NCI-H345 (cell line): ENCODE measurements around the gene SOX13.
A peak's percentile ranks its signal among the peaks of the same experiment; 100 is the strongest.
"Not testable (repeated sequence)": the region's sequence is repeated elsewhere in the genome, so short reads cannot be mapped to it uniquely, and the experiment has no call there.

Experiments used
- DNase-seq: peaks from one replicate; lab custom pipeline; 2025; lab: John Stamatoyannopoulos, UW

SOX13 gene

GRCh38 chr1:204072931-204073836, at the start of gene SOX13:
Gene SOX13 (plus strand): TSS chr1:204073115. CDS start chr1:204112916, 39,801 bp downstream.
- DNase-seq = peak; percentile 82

DNA sequence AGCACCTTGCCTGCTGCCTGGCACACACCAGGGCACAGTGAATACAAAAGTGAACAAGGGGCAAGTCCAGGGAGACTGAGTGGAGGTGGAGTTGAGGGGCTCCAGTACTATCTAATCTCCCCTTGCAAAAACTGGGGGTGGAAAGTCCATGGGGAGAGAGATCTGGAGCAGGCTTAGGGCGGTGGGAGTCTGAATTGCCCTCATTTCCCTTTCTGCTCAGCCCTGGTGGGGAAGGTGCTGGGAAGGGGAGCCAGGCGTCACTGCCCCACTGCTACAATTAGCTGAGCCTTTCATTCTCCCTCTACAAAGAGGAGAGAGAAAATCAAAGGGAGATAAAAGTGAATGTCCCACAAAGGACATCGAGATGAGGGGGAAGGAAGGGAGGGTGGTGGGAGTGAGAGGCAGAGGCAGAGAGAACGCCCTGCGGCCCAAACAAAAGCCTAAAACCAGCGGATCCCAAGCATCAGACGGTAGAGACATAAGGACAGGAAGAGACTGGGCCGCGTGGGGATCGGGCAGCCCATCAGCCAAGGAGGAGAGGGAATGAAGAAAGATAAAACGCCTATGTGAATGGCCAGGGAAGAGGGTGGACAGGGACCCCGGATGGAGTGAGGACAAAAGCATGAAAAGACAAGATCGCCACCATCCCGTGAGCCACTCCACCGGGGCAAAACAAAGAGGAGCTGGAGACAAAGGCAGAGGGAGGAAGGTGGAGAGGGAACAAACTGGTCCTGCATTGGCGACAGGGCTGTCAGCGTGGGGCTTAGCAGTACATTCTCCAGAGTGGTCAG, 46.8 kb upstream of the SOX13 start:
- no peak for DNase-seq

- no peak for DNase-seq
These were observed 45.5 kb upstream of the SOX13 start for GRCh38 chr1:204027446-204027845.

GRCh38 chr1:204029016-204029415, 43.9 kb upstream of the SOX13 start:
- DNase-seq = no peak

GRCh38 chr1:204031098-204031710, 41.7 kb upstream of the SOX13 start:
- DNase-seq = no peak

GRCh38 chr1:204032642-204033235, 40.2 kb upstream of the SOX13 start:
- peak; percentile 6 for DNase-seq

- DNase-seq = no peak
These were observed 39.6 kb upstream of the SOX13 start for GRCh38 chr1:204033306-204033705.

DNA sequence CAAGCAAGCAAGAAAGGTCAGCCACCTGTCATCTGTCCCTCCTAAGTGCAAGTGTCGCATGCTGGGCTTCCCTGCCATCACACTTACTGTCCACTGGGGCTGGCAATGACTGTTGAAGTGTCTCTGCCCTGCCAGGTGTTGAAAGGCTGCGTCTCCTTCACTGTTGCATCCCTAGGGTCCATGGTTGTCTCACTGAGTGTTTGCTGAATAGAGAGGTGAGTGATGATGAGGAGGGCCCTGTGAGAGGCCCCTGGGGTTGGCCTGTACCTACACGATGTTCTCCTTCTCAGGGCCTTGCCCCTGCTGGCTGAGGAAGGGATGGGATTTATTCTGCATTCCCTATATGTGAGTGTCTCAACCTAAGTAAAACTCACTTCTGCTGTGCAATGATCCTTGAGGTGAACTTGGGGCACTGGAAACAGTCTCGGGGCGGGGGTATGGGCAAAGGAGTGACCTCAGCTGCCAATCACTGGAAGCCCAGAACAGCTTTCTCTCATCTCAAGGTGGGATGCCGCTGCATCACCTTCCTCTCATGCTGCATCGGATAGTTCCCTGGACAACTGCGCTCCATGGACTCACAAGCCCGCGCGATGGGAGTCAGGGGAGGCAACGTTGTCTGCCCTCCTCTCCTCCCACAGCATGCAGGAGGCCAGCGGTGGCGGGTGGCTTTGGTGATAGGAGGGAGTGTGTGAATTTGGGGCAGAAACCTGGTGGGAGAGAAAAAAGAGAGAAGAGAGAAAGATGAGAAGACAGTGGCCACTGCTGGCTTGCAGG, 35.8 kb upstream of the SOX13 start:
- DNase-seq = no peak

- no peak for DNase-seq
These were observed 31.6 kb upstream of the SOX13 start for GRCh38 chr1:204041232-204041767.

GRCh38 chr1:204041803-204042505, 31.0 kb upstream of the SOX13 start:
- DNase-seq = no peak

DNA sequence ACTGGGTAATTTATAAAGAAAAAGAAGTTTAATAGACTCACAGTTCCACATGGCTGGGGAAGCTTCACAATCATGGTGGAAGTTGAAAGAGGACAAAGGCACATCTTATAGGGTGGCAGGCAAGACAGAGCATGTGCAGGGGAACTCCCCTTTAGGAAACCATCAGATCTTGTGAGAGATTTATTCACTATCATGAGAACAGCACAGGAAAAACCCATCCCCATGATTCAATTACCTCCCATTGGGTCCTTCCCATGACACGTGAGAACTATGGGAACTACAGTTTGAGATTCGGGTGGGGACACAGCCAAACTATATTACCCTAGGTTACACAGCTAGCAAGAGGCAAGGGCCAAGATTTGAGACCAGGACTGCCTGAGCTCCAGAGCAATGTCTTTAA, 30.4 kb upstream of the SOX13 start:
- no peak for DNase-seq

- no peak for DNase-seq
These were observed 29.2 kb upstream of the SOX13 start for GRCh38 chr1:204043680-204044079.

DNA sequence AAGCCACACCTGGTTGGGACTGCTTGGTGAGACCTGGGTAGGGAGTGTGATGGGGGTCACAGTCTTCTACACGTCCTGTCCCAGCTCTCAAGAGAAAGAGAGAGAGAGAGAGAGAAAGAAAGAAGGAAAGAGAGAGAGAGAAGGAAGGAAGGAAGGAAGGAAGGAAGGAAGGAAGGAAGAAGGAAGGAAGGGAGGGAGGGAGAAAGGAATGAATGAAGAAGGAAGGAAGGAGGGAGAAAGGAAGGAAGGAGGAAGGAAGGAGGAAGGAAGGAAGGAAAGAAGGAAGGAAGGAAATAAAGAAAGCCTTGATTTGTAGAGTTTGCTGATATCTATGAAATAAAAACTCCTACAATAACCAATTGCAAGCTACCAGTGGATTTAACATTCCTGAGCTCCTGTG, 28.5 kb upstream of the SOX13 start:
- DNase-seq = no peak

DNA sequence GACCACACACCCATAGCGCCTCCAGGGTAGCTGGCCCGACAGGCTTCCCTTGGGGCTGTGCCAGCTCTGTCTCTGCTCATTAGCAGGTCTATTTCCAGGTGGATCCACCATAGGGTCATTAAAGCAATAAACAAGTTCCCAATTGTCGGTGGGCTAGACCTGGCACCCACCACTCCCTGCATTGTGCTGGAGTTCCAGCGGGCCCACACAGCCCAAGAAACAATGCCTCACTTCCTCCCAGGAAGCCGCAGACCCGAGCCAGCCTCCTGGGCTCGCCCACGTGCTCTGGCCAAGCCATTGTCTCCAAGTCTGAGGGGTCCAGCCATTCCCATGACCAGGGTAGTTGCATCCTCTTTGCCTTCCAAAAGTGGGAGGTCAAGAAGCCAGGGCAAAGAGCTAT, 27.5 kb upstream of the SOX13 start:
- no peak for DNase-seq

- DNase-seq = no peak
These were observed 26.6 kb upstream of the SOX13 start for GRCh38 chr1:204046346-204046745.

- not testable (repeated sequence) for DNase-seq
These were observed 24.1 kb upstream of the SOX13 start for GRCh38 chr1:204048796-204049195.

DNA sequence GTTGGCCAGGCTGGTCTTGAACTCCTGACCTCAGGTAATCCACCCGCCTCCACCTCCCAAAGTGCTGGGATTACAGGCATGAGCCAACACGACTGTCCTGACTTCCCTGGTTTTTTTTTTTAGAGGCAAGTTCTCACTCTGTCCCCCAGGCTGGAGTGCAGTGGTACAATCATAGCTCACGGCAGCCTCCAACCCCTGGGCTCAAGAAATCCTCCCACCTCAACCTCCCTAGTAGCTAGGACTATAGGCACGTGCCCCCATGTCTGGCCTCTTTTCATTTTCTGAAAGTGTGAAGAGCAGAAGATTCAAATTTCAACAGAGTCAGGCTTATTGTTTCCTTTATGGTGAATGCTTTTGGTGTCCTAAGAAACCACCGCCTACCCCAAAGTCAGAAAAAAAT, 21.7 kb upstream of the SOX13 start:
- DNase-seq = no peak

GRCh38 chr1:204051718-204052117, 21.2 kb upstream of the SOX13 start:
- no peak for DNase-seq

GRCh38 chr1:204053893-204054292, 19.0 kb upstream of the SOX13 start:
- no peak for DNase-seq

DNA sequence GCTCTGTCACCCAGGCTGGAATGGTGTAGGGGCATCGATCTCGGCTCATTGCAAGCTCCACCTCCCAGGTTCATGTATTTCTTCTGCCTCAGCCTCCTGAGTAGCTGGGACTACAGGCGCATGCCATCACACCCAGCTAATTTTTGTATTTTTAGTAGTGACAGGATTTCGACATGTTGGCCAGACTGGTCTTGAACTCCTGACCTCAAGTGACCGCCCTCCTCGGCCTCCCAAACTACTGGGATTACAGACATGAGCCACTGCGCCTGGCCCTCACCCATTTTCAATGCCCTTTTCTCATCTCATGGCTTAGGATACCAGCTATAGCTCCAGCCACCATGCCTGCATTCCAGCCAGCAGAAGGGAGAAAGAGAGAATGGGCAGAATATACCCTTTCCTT, 12.9 kb upstream of the SOX13 start:
- no peak for DNase-seq

DNA sequence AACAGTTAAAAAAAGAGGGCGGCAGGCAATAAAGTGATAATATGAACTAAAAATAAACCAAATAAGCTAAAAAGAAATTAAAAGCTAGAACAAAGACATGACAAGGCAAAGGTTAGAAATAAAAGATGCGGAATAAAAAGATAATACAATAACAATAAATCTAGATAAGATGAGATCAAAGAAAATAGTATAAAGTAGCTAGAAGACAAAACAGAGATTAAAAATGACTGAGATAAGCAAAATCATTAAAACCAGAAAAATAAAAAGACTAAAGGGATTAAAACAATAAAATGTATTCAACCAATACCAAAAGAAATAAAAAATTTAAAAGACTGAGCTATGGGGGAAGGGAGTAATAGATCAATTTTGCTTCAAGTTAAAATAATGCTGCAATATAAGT, 10.8 kb upstream of the SOX13 start:
- DNase-seq = no peak
